GM21619 (cell line): ENCODE results near the gene LDLRAD2.
"Not testable (repeated sequence)": the region's sequence is repeated elsewhere in the genome, so short reads cannot be mapped to it uniquely, and the experiment has no call there.

Experiments used
- ATAC-seq: cut with Tn5 transposase; IDR thresholded peaks from one replicate; pipeline ENCODE4 v1.9.1; 2021; ENCODE audit not compliant: unreplicated experiment

LDLRAD2 gene

GRCh38 chr1:21811875-21812305 lies at the start of gene LDLRAD2:
Gene LDLRAD2, plus strand, starts transcription at chr1:21812265. Its CDS starts 187 bp downstream, at chr1:21812452.
- no peak for ATAC-seq

GRCh38 chr1:21763236-21763635 lies 48.8 kb upstream of the LDLRAD2 start:
- no peak for ATAC-seq

- no peak for ATAC-seq
Measured at GRCh38 chr1:21763694-21764419, 48.2 kb upstream of the LDLRAD2 start.

- ATAC-seq = no peak
Measured at GRCh38 chr1:21764615-21765423, 47.2 kb upstream of the LDLRAD2 start.

GRCh38 chr1:21766210-21766609 lies 45.9 kb upstream of the LDLRAD2 start:
- no peak for ATAC-seq

- ATAC-seq = not testable (repeated sequence)
Measured at GRCh38 chr1:21767106-21767505, 45.0 kb upstream of the LDLRAD2 start.

GRCh38 chr1:21770201-21770600 lies 41.9 kb upstream of the LDLRAD2 start:
- ATAC-seq = no peak

GRCh38 chr1:21770602-21771001 lies 41.5 kb upstream of the LDLRAD2 start:
- not testable (repeated sequence) for ATAC-seq

- not testable (repeated sequence) for ATAC-seq
Measured at GRCh38 chr1:21771672-21772071, 40.4 kb upstream of the LDLRAD2 start.

GRCh38 chr1:21773585-21773984 lies 38.5 kb upstream of the LDLRAD2 start:
- ATAC-seq = no peak

- ATAC-seq = no peak
Measured at GRCh38 chr1:21774835-21775549, 37.1 kb upstream of the LDLRAD2 start.

- ATAC-seq = no peak
Measured at GRCh38 chr1:21775550-21775914, 36.5 kb upstream of the LDLRAD2 start.

GRCh38 chr1:21775985-21776562 lies 36.0 kb upstream of the LDLRAD2 start:
- no peak for ATAC-seq

GRCh38 chr1:21776925-21777324 lies 35.1 kb upstream of the LDLRAD2 start:
- ATAC-seq = not testable (repeated sequence)

GRCh38 chr1:21778405-21778727 lies 33.7 kb upstream of the LDLRAD2 start:
- ATAC-seq = no peak

GRCh38 chr1:21779613-21780521 lies 32.2 kb upstream of the LDLRAD2 start:
- ATAC-seq = peak; percentile 34

GRCh38 chr1:21781815-21782348 lies 30.2 kb upstream of the LDLRAD2 start:
- peak; percentile 12 for ATAC-seq

GRCh38 chr1:21782349-21782867 lies 29.7 kb upstream of the LDLRAD2 start:
- peak; percentile 15 for ATAC-seq

- peak; percentile 55 for ATAC-seq
Measured at GRCh38 chr1:21782868-21783678, 29.0 kb upstream of the LDLRAD2 start, which contains the start of gene USP48. Gene USP48, minus strand, starts transcription at chr1:21783149. Its CDS starts 192 bp downstream, at chr1:21782957.
